GM21367 (cell line): ENCODE results near the gene CCDC142.

Experiments
- ATAC-seq: cut with Tn5 transposase; IDR thresholded peaks from one replicate; pipeline ENCODE4 v1.9.1; 2021; ENCODE audit not compliant: unreplicated experiment

Gene CCDC142

GRCh38 chr2:74482801-74483674 lies at the start of gene CCDC142, which contains the start of gene TTC31:
Gene CCDC142, minus strand, starts transcription at chr2:74482998. Its CDS starts 161 bp downstream, at chr2:74482837.
Gene TTC31, plus strand, starts transcription at chr2:74483081. Its CDS starts 15 bp downstream, at chr2:74483096.
- ATAC-seq = peak; percentile 76

- no peak for ATAC-seq
These were observed 49.4 kb upstream of the CCDC142 start for GRCh38 chr2:74532222-74532621.

- ATAC-seq = no peak
These were observed 48.9 kb upstream of the CCDC142 start for GRCh38 chr2:74531666-74532065.

GRCh38 chr2:74530239-74531187 lies 47.7 kb upstream of the CCDC142 start:
- no peak for ATAC-seq

- peak; percentile 73 for ATAC-seq
These were observed 46.8 kb upstream of the CCDC142 start, which contains the start of the genes AUP1 and HTRA2 for GRCh38 chr2:74529357-74530238. Gene AUP1, minus strand, starts transcription at chr2:74529706. Its CDS starts 77 bp downstream, at chr2:74529629. Gene HTRA2, plus strand, starts transcription at chr2:74529933. Its CDS starts 74 bp downstream, at chr2:74530007.

- peak; percentile 9 for ATAC-seq
These were observed 46.0 kb upstream of the CCDC142 start for GRCh38 chr2:74528600-74529356.

GRCh38 chr2:74527741-74528140 lies 44.9 kb upstream of the CCDC142 start:
- no peak for ATAC-seq

- ATAC-seq = no peak
These were observed 43.9 kb upstream of the CCDC142 start for GRCh38 chr2:74526649-74527230.

GRCh38 chr2:74525717-74526648 lies 43.2 kb upstream of the CCDC142 start, which contains the start of gene DQX1:
Gene DQX1, minus strand, starts transcription at chr2:74526231. Its CDS starts 502 bp downstream, at chr2:74525729.
- no peak for ATAC-seq

GRCh38 chr2:74524955-74525716 lies 42.3 kb upstream of the CCDC142 start:
- ATAC-seq = no peak

- ATAC-seq = no peak
These were observed 41.2 kb upstream of the CCDC142 start for GRCh38 chr2:74524005-74524404.

- ATAC-seq = no peak
These were observed 39.7 kb upstream of the CCDC142 start for GRCh38 chr2:74522516-74522915.

- no peak for ATAC-seq
These were observed 33.9 kb upstream of the CCDC142 start for GRCh38 chr2:74516650-74517049.

GRCh38 chr2:74515981-74516633 lies 33.3 kb upstream of the CCDC142 start:
- no peak for ATAC-seq

- no peak for ATAC-seq
These were observed 32.6 kb upstream of the CCDC142 start for GRCh38 chr2:74515271-74515980.
